IMR-90 (cell line): Measurements from ENCODE around the gene OR10D3. TPM values are rescaled to one million over a fixed set of nuclear protein-coding genes. Genes with fewer than 3 reads are reported as not detected.

ENCODE experiments used
- ATAC-seq: fragments of 200-7000 bp; cut with Tn5 transposase; 2 replicates; pipeline ENCODE4 v1.9.1; 2020; ENCODE audit warnings: low read depth, mild to moderate bottlenecking, moderate library complexity
- BruUV-seq: library from RNA; stranded (reverse); fragments of 400-500 nt; replicated peaks from 2 replicates; lab custom pipeline; 2021; lab: Mats Ljungman, UMichigan
- CTCF ChIA-PET: fragments of 300-600 bp; formaldehyde crosslinking; extraction: SDS; loops from one replicate; lab custom pipeline; 2021; ENCODE audit warnings: antibody characterized with exemption; lab: Yijun Ruan, JAX
- POLR2A ChIA-PET: fragments of 300-600 bp; sonication (Branson Sonifier 250); formaldehyde crosslinking; loops from one replicate; lab custom pipeline; 2022; ENCODE audit warnings: antibody characterized with exemption; ENCODE audit not compliant: unreplicated experiment; lab: Charles Lee
- DNase-seq: peaks from one replicate; pipeline ENCODE4 v3.0.0; 2013
- H2AFZ ChIP-seq: replicated peaks from 2 replicates; pipeline ENCODE3; 2013; ENCODE audit warnings: low read length, mild to moderate bottlenecking; ENCODE audit not compliant: poor library complexity
- H2AK5ac ChIP-seq: 2 replicates; pipeline ENCODE4 v1.6.1; 2013; ENCODE audit warnings: low read depth, low read length, inconsistent platforms
- H2AK9ac ChIP-seq: replicated peaks from 2 replicates; pipeline ENCODE3; 2013; ENCODE audit warnings: mild to moderate bottlenecking, low read depth, low read length, moderate library complexity; ENCODE audit not compliant: poor library complexity
- H2BK120ac ChIP-seq: 2 replicates; pipeline ENCODE4 v1.6.1; 2013; ENCODE audit warnings: low read depth, low read length, inconsistent platforms
- H2BK15ac ChIP-seq: 3 replicates; pipeline ENCODE4 v1.6.1; 2013; ENCODE audit warnings: low read depth, low read length, inconsistent platforms
- H2BK20ac ChIP-seq: 2 replicates; pipeline ENCODE4 v1.6.1; 2013; ENCODE audit warnings: low read depth, mild to moderate bottlenecking, inconsistent platforms, low read length, moderate library complexity
- H2BK5ac ChIP-seq: 2 replicates; pipeline ENCODE4 v1.6.1; 2013; ENCODE audit warnings: mild to moderate bottlenecking, low read depth, low read length, inconsistent platforms; ENCODE audit not compliant: poor library complexity, severe bottlenecking
- H3K14ac ChIP-seq: replicated peaks from 2 replicates; pipeline ENCODE4 v1.6.1; 2013; ENCODE audit warnings: low read depth, low read length, inconsistent platforms
- H3K18ac ChIP-seq: 2 replicates; pipeline ENCODE4 v1.6.1; 2013; ENCODE audit warnings: low read depth, low read length, control low read depth
- H3K23ac ChIP-seq: 2 replicates; pipeline ENCODE4 v1.6.1; 2013; ENCODE audit warnings: low read depth, low read length, inconsistent platforms
- H3K27ac ChIP-seq: 2 replicates; pipeline ENCODE4 v1.5.1; 2013; ENCODE audit warnings: mild to moderate bottlenecking, control low read depth, low read length; ENCODE audit not compliant: insufficient read depth
- H3K27me3 ChIP-seq: 2 replicates; pipeline ENCODE4 v1.6.1; 2013; ENCODE audit warnings: low read length; ENCODE audit not compliant: control insufficient read depth, insufficient read depth
- H3K36me3 ChIP-seq: 2 replicates; pipeline ENCODE4 v1.6.1; 2013; ENCODE audit warnings: low read length, mixed read lengths; ENCODE audit not compliant: control insufficient read depth, insufficient read depth
- H3K4ac ChIP-seq: 2 replicates; pipeline ENCODE4 v1.6.1; 2013; ENCODE audit warnings: low read depth, low read length, inconsistent platforms
- H3K4me1 ChIP-seq: 2 replicates; pipeline ENCODE4 v1.6.1; 2013; ENCODE audit warnings: low read length, mixed read lengths; ENCODE audit not compliant: control insufficient read depth, insufficient read depth
- H3K4me2 ChIP-seq: 2 replicates; pipeline ENCODE4 v1.6.1; 2013; ENCODE audit warnings: low read depth, mild to moderate bottlenecking, control low read depth, low read length, moderate library complexity
- H3K4me3 ChIP-seq: 2 replicates; pipeline ENCODE4 v1.5.1; 2013; ENCODE audit warnings: low read depth, mild to moderate bottlenecking, control low read depth, low read length, moderate library complexity; ENCODE audit not compliant: insufficient read depth
- H3K56ac ChIP-seq: 2 replicates; pipeline ENCODE4 v1.6.1; 2013; ENCODE audit warnings: low read length, inconsistent platforms; ENCODE audit not compliant: insufficient read depth; ENCODE audit errors: extremely low read depth
- H3K79me1 ChIP-seq, 2 experiments: 2 replicates each; pipeline ENCODE4 v1.6.1; 2013; ENCODE audit warnings: low read length in 2 of 2, inconsistent platforms in 1 of 2, low read depth in 1 of 2
- H3K9ac ChIP-seq: 2 replicates; pipeline ENCODE4 v1.6.1; 2013; ENCODE audit warnings: low read depth, low read length, control low read depth
- H3K9me1 ChIP-seq: 2 replicates; pipeline ENCODE4 v1.6.1; 2013; ENCODE audit warnings: low read length, inconsistent platforms; ENCODE audit not compliant: insufficient read depth
- H3K9me3 ChIP-seq: 2 replicates; pipeline ENCODE4 v1.6.1; 2013; ENCODE audit warnings: low read length; ENCODE audit not compliant: control insufficient read depth, insufficient read depth
- H4K20me1 ChIP-seq: 2 replicates; pipeline ENCODE4 v1.6.1; 2013; ENCODE audit warnings: low read length, inconsistent platforms; ENCODE audit not compliant: insufficient read depth
- H4K5ac ChIP-seq: 2 replicates; pipeline ENCODE4 v1.6.1; 2013; ENCODE audit warnings: mild to moderate bottlenecking, low read depth, low read length, control low read depth
- H4K8ac ChIP-seq, 2 experiments: 2 replicates each; pipeline ENCODE4 v1.6.1; 2013; ENCODE audit warnings: low read depth in 2 of 2, low read length in 2 of 2, control low read depth in 1 of 2, inconsistent platforms in 1 of 2
- H4K91ac ChIP-seq: 2 replicates; pipeline ENCODE4 v1.6.1; 2013; ENCODE audit warnings: low read depth, low read length, inconsistent platforms; ENCODE audit not compliant: insufficient read depth
- FOS ChIP-seq: fragments of 150-350 bp; IDR thresholded peaks from 2 replicates; pipeline ENCODE4 v1.6.1; 2016; ENCODE audit warnings: low read depth, low read length
- WGBS, 2 experiments: methylation state at CpG; one replicate each; pipeline versions ENCODE4 v1.1.5 to v1.1.7; 2013; ENCODE audit warnings: missing lambda C conversion rate in 2 of 2; ENCODE audit not compliant: insufficient read length in 1 of 2; ENCODE audit errors: extremely low coverage in 2 of 2; 5-methylcytosine and 5-hydroxymethylcytosine counted together
- dilution Hi-C: fragments of 300-500 bp; cut with HindIII; formaldehyde crosslinking; loops from one replicate; pipeline ENCODE4 v1.14.3; 2018; ENCODE audit warnings: low sequenced_read_pairs; ENCODE audit not compliant: unreplicated experiment
- in situ Hi-C: fragments of 300-500 bp; cut with MboI; formaldehyde crosslinking; loops from 3 replicates; pipeline ENCODE4 v1.14.3; 2019; ENCODE audit warnings: low sequenced_read_pairs, inconsistent platforms, mixed read lengths
- intact Hi-C: fragments of 100-400 bp; cut with micrococcal nuclease; formaldehyde crosslinking; loops from 2 replicates; pipeline ENCODE4 v1.10.0; 2022
- polyA plus RNA-seq, 3 experiments: library from polyadenylated mRNA; depleted of rRNA; stranded (reverse); fragments of >200 nt; gene quantifications; 2 replicates each; pipeline ENCODE4 v1.2.3, GENCODE V29; 2012; ENCODE audit warnings: low replicate concordance in 1 of 3
- total RNA-seq: library from RNA; depleted of rRNA; stranded (reverse); fragments of >200 nt; gene quantifications from 2 replicates; pipeline ENCODE4 v1.2.3, GENCODE V29; 2012

The OR10D3 gene
- total and polyA plus RNA-seq, 2 of the 4 experiments (the other 2 are of a cell fraction) = not detected

- POLR2A ChIA-PET = no interaction called here
- no CpG with 5 or more reads among the region's 6 CpGs for WGBS, 2 experiments
- Histone ChIP-seq H3K56ac (no peak overlapping the region), H3K27me3 (no peaks in the 10 kb centered on the region; the same call in 1 of the 2 replicates), H3K14ac (no peak overlapping the region), H3K9me3 (no peaks in the 10 kb centered on the region), H2AK5ac (no peak overlapping the region), H2AK9ac (no peak overlapping the region), H3K79me1 (no peaks in the 10 kb centered on the region), H4K20me1 (no peaks in the 10 kb centered on the region), H2AFZ (no peak overlapping the region), H3K4me2 (no peak overlapping the region), H3K4me1 (no peaks in the 10 kb centered on the region), H3K18ac (no peak overlapping the region), H4K8ac (no peak overlapping the region), H2BK120ac (no peak overlapping the region), H4K5ac (no peak overlapping the region), H2BK20ac (no peak overlapping the region), H2BK15ac (no peak overlapping the region), H4K91ac (no peak overlapping the region), H3K9ac (no peak overlapping the region), H2BK5ac (no peak overlapping the region), H3K4ac (no peak overlapping the region), H3K4me3 (no peak overlapping the region), H3K23ac (no peak overlapping the region), H3K9me1 (no peaks in the 10 kb centered on the region), H3K27ac (no peak overlapping the region), H3K36me3 (no peaks in the 10 kb centered on the region)
- CTCF ChIA-PET = no interaction called here
- no TSS peak for BruUV-seq
- intact Hi-C loops = no loop called here
- in situ Hi-C loops = no loop called here
- DNase-seq (no peak), ATAC-seq (no peak)
- no peak for TF ChIP-seq FOS
- dilution Hi-C loops = no loop called here
Observed at GRCh38 chr11:124209824-124210357, 26.7 kb downstream of the OR10D3 start.
